Endothelial cell of umbilical vein (primary cell): ENCODE results near the gene ANKRD23.

Source experiments
- CTCF ChIP-seq, 2 donors: IDR thresholded peaks; 1 replicate in 1 of 2; 2 replicates in 1 of 2; pipeline ENCODE4 v1.5.1; 2011; ENCODE audit warnings: low read length in 2 of 2, mild to moderate bottlenecking in 2 of 2, moderate library complexity in 2 of 2, control low read depth in 1 of 2, inconsistent platforms in 1 of 2, low read depth in 1 of 2; ENCODE audit not compliant: insufficient read depth in 1 of 2; ENCODE audit errors: extremely low read depth in 1 of 2
- POLR2AphosphoS5 ChIP-seq: IDR thresholded peaks from 2 replicates; pipeline ENCODE4 v1.6.1; 2012; ENCODE audit warnings: low read depth, mild to moderate bottlenecking, control low read depth, low read length, moderate library complexity; ENCODE audit not compliant: insufficient read depth

GRCh38 chr2:96846825-96847224 is 3.0 kb upstream of the ANKRD23 start:
- TF ChIP-seq CTCF (IDR thresholded peaks at IDR 0.05; ENCODE audit: extremely low read depth in 1 of 2, insufficient read depth in 1 of 2, low read depth in 1 of 2, low read length in 2 of 2) (no peak), POLR2AphosphoS5 (no peak)
